K562 (cell line): ENCODE results near the gene DOCK4. TPM values are rescaled to one million over a fixed set of nuclear protein-coding genes. Genes with fewer than 3 reads are reported as not detected.

ENCODE experiments used
- CBFA2T3 ChIP-seq: fragments of 450-650 bp; IDR thresholded peaks from 2 replicates; pipeline ENCODE4 v1.6.1; 2017
- RAD21 ChIP-seq, 2 experiments: fragments of 250-450 bp in 1 of 2; fragments of 450-650 bp in 1 of 2; sonication (Bioruptor Pico) in 1 of 2; formaldehyde crosslinking in 1 of 2; IDR thresholded peaks in 1 of 2; conservative IDR thresholded peaks in 1 of 2; 2 replicates each; pipeline versions ENCODE4 v1.4.0 to v1.8.0; 2020 to 2022; ENCODE audit warnings: mild to moderate bottlenecking in 2 of 2, moderate library complexity in 1 of 2
- RBM34 ChIP-seq: fragments of 200-400 bp; formaldehyde crosslinking; IDR thresholded peaks from 2 replicates; pipeline ENCODE4 v1.6.1; 2018; ENCODE audit warnings: low read length, borderline replicate concordance; ENCODE audit not compliant: insufficient read depth
- RERE ChIP-seq: sonication (generic); formaldehyde crosslinking; IDR thresholded peaks from 2 replicates; pipeline ENCODE4 v1.8.0; 2023; ENCODE audit warnings: missing genetic modification reagents, mild to moderate bottlenecking, borderline replicate concordance
- STAT5A ChIP-seq: IDR thresholded peaks from 2 replicates; pipeline ENCODE4 v1.6.1; 2012; ENCODE audit warnings: low read length, inconsistent platforms, borderline replicate concordance
- TRIM25 ChIP-seq: fragments of 450-650 bp; IDR thresholded peaks from 2 replicates; pipeline ENCODE4 v1.7.0; 2016; ENCODE audit warnings: borderline replicate concordance
- ZFP36 ChIP-seq: fragments of 150-350 bp; IDR thresholded peaks from 2 replicates; pipeline ENCODE4 v1.6.1; 2018; ENCODE audit warnings: low read length, low read depth; ENCODE audit not compliant: partially characterized antibody
- polyA plus RNA-seq, 8 experiments: library from polyadenylated mRNA; depleted of rRNA in 4 of 8; stranded (reverse) in 5 of 8; unstranded in 3 of 8; fragments of >200 nt; fragmentation: Nextera tagmentation in 2 of 8; fragmentation: Illumina TruSeq in 1 of 8; extraction: Ambion mirVana in 2 of 8; extraction: Trizol in 1 of 8; gene quantifications; 2 replicates each; pipeline versions ENCODE4 v1.2.1 to v1.2.3, GENCODE V29; 2011 to 2014; ENCODE audit warnings: inconsistent platforms in 1 of 8, missing spikeins in 1 of 8
- total RNA-seq, 7 experiments: library from RNA; depleted of rRNA in 6 of 7; stranded (reverse); fragments of >200 nt in 6 of 7; fragmentation: Illumina TruSeq in 2 of 7; extraction: Trizol in 2 of 7; gene quantifications; 2 replicates each; pipeline versions ENCODE4 v1.2.1 to v1.2.3, GENCODE V29; 2011 to 2021; ENCODE audit warnings: low replicate concordance in 1 of 7

Gene DOCK4
- total and polyA plus RNA-seq, 9 of the 15 experiments (the other 6 are each of a cell fraction or from before 2014, with no cell fraction given) = 0.42 to 5.7 (median 2.3) TPM

GRCh38 chr7:111931958-111932357 is 274.2 kb downstream of the DOCK4 start (continued):
- TF ChIP-seq TRIM25 (no peak), CBFA2T3 (no peak), ZFP36 (no peak), RBM34 (no peak), RERE (no peak), STAT5A (no peak), RAD21 (CRISPR knock-in tag; conservative IDR thresholded peaks at IDR 0.05 in 1 of 2, IDR thresholded peaks at IDR 0.05 in 1 of 2) (no peak)
